ENCODE measurements around the gene SLC26A11.

Gene SLC26A11

DNA sequence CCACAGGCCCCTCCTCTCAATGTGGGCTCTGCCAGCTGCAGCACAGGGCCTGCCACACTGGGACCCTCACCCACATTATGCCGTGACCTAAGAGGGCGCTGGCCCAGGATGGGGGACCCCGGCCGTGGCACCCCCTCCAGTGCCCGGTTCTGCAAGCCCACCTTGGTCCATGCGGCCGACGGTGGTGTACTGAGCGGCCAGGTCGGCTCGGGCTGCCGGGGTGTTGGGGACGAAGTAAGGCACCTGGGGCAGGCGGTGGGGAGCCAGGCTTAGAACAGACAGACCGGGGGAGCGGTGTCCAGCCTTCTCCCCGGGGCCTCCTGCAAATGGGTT lies 6.6 kb upstream of the SLC26A11 start:
- TF ChIP-seq, protein P1, sequence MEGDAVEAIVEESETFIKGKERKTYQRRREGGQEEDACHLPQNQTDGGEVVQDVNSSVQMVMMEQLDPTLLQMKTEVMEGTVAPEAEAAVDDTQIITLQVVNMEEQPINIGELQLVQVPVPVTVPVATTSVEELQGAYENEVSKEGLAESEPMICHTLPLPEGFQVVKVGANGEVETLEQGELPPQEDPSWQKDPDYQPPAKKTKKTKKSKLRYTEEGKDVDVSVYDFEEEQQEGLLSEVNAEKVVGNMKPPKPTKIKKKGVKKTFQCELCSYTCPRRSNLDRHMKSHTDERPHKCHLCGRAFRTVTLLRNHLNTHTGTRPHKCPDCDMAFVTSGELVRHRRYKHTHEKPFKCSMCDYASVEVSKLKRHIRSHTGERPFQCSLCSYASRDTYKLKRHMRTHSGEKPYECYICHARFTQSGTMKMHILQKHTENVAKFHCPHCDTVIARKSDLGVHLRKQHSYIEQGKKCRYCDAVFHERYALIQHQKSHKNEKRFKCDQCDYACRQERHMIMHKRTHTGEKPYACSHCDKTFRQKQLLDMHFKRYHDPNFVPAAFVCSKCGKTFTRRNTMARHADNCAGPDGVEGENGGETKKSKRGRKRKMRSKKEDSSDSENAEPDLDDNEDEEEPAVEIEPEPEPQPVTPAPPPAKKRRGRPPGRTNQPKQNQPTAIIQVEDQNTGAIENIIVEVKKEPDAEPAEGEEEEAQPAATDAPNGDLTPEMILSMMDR (IDR thresholded peaks at IDR 0.05; ENCODE audit: extremely low read depth, missing control alignments): no peak
- DNase-seq (ENCODE audit: low spot score): no peak

DNA sequence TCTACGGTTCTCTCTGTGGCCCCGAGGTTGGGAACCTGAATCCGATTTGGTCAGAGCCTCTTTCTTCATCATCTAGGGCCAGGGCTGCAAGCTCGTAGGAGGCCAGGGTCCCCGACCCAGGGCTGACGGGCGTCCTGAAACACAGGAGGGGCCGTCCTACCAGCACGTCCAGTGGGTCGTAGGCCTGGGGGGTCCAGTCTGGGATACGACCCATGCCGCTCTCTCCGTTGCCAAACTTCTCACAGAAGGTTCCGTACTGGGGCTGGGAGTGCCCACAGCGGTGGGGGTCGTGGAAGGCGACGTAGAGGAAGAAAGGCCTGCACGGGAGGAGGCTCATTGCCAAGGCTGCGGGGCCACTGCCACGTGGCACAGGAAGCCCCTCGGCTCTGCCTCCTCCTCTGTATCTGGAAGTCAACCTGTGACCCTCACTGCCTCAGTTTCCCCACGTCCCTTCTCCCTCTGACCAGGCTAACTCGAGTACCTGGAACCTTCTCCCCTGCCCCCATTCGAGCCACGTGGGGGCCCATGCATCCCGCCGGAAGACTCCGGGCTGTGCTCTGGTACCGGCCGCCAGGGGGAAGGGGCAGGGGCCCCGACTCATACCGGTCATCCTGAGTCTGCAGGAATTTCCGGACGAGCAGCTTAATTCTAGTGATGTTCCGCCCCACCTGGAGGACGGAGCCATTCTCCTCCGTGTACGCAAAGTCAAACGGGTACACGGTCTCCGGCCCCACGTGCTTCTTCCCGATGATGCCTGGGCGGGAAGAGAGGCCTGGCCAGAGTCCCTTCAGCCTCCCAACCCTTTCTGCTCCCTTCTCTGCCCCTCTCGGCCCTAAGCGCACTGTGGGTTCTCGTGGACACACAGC lies 6.0 kb upstream of the SLC26A11 start:
- TF ChIP-seq, protein P1 (IDR thresholded peaks at IDR 0.05; ENCODE audit: extremely low read depth, missing control alignments): no peak
- DNase-seq (ENCODE audit: low spot score): no peak

DNA sequence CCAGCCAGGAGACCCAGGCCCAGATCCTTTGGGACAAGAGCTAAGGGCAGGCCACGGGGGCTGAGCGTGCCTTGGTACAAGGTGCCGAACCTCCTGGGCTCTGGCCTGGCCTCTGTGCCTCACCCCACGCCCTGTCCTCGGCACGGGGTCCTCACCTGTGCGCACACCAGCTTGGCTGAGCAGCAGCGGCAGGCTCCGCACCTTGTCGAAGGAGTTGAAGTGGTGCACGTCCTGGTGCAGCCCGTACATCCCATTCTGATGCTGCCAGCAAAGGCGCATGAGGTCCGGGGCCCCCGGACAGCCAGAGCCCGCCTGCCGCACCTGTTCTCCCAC lies 5.4 kb upstream of the SLC26A11 start:
- no peak for DNase-seq (ENCODE audit: low spot score)
- TF ChIP-seq, protein P1 (IDR thresholded peaks at IDR 0.05; ENCODE audit: extremely low read depth, missing control alignments): no peak

DNA sequence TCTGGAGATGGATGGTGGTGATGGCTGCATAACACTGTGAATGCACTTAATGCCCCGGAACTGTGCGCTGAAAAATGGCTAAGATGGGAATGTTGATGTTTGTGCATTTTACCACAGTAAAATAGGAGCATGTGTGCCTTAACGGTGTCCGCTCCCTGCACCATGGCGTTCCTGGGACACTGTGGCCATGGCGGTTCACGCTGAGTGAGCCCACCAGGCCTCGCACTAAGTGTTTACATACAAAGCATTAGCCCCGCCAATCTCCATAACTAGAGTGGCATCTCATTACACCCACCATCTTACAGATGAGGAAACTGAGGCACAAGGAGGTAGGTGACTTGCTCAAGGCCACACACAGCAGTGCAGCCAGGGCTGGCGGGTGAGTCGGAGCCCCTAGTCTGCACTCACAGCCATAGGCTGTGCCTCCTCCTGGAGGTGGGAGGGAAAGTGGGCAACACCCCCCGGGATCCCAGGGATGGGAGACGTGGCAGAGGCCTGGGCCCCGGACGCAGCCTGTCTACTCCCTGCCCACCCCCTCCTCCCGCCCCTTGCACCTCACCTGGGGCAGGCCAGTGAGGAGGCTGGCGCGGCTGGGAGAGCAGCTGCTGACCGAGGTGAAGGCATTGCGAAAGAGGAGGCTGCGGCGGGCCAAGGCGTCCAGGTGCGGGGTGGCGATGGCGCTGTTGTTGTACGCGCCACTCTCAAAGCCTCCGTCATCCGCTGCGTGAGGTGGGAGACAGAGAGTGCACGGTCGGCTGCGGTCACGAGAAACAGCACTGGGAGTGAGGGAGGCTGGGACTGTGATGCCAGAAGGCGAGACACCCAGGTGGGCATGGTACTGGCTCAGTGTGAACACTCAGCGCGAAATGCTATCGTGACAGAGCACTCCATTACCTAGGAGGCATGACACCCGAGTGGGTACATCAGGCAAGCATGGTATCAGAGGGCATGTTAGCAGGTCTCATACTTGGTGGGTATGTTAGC lies 3.5 kb upstream of the SLC26A11 start:
- no peak for DNase-seq (ENCODE audit: low spot score)

DNA sequence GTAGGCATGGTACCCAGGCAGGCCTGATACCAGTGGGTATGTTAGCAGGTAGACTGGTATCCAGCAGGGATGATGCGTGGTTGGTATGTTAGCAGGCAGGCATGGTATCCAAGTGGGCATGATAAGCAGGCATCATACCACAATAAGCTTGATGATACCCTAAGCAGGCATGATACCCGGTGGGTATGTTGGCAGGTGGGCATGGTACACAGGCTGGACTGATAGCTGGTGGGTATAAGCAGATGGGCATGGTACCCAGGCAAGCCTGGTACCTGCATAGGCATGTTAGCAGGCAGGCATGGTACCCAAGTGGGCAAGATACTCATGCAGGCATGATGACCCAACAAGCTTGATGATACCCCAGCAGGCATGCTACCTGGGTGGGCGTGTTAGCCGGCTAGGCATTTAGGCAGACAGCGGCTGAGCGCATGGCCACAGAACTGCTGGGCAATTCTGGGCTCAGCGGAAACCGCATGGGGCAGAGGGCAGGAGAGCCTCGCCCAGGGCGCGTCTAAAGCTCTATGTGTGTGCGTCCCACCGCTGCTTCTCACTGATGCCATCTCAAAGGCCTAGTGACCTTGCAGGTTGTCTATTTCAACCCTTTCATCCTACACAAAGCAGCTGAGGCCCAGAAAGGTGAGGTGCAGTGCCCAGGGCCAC lies 2.4 kb upstream of the SLC26A11 start:
- no peak for DNase-seq (ENCODE audit: low spot score)
- TF ChIP-seq, protein P1 (IDR thresholded peaks at IDR 0.05; ENCODE audit: extremely low read depth, missing control alignments): no peak

More for the DNA sequence above, 3.5 kb upstream of the SLC26A11 start:
- TF ChIP-seq, protein P1 (IDR thresholded peaks at IDR 0.05; ENCODE audit: extremely low read depth, missing control alignments): no peak

DNA sequence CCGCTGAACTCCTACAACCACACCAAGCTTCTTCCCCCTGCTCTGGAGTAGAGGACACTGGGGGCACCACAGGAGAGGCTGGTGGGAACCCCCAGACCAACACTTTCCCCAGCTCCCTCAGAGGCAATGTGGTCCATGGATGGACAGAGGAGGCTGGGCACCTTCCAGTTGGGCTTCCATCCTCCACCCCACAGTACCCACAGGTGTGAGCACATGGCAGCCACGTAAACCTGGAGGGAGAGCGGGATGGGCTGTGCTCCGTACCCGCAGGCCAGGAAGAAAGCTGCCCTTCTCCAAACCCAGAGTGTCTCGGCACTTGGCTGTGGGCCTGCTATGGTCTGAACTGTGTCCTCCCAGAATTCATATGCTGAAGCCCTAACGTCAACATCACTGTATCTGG lies 1.8 kb upstream of the SLC26A11 start:
- DNase-seq (ENCODE audit: low spot score): no peak
- TF ChIP-seq, protein P1 (IDR thresholded peaks at IDR 0.05; ENCODE audit: extremely low read depth, missing control alignments): no peak

Measured in GM20000 (cell line).